Effector CD4-positive, alpha-beta T cell (primary cell): ENCODE measurements around the gene MYOCOS.

Source experiments
- DNase-seq: peaks from one replicate; pipeline ENCODE4 v3.0.0-alpha.2; 2020

MYOCOS gene

GRCh38 chr1:171663854-171664575 lies 42.0 kb downstream of the MYOCOS start:
- DNase-seq, result no peak

GRCh38 chr1:171664976-171665375 lies 42.9 kb downstream of the MYOCOS start:
- no peak for DNase-seq

DNA sequence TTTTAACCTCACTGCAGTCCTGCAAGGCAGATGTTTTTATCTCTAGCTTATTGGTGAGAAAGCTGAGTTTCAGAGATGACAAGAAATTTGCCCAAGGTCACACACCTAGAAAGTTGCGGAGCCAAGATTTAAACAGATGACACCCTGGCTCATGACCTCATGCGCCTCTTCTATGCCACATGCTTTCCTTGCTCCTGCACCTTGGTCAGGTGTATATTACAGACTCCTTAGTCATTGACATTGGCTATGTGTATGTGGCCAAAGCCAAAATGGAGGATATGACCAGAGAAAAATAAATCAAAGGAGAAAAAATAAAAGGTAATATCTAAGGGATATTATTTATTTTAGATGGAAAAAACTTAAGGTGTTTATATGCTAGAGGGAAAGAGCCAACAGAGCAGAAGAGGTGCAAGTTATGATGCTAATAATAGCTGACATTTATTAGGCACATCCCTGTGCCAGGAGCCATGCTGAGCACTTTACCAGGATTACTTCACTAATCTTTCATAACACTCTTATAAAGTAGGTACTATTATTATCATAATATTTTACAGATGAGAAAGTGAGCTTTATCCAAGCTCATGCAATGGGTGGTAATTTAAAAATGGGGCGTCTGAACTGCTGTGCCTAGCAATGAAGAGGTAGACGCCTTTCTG lies 44.2 kb downstream of the MYOCOS start:
- no peak for DNase-seq

DNA sequence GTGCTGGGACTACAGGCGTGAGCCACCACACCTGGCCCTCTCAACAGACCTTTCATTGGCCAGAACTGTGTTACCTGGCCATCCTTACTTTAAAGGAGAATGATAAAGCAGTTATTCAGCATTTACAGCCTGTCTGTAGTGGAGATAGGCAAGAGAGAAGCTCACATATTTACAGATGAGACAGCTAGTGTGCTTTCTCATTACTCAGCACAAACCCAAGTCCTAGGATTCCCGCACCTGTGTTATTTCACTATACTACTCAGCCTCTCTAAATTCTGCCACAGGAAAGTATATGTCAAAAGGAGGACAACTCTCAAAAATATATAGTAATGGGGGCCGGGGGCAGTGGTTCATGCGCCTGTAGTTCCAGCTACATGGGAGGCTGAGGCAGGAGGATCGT lies 46.3 kb downstream of the MYOCOS start:
- no peak for DNase-seq

GRCh38 chr1:171670739-171671138 lies 48.7 kb downstream of the MYOCOS start:
- DNase-seq, result no peak

GRCh38 chr1:171674431-171675405 lies 52.7 kb downstream of the MYOCOS start:
- no peak for DNase-seq
